Esophagus muscularis mucosa (tissue), 4 donors: ENCODE results near the gene GAL. TPM values are rescaled to one million over a fixed set of nuclear protein-coding genes. Genes with fewer than 3 reads are reported as not detected.

Source experiments
- DNase-seq: peaks from one replicate; pipeline ENCODE4 v3.0.0-alpha.2; 2017; ENCODE audit errors: extremely low spot score
- H3K27ac ChIP-seq, 4 donors: fragments of 200-600 bp; sonication (generic); replicated peaks in 1 of 4; 1 replicate in 3 of 4; 2 replicates in 1 of 4; pipeline ENCODE4 v1.5.1; 2016 to 2019; ENCODE audit warnings: mild to moderate bottlenecking in 1 of 4
- H3K27me3 ChIP-seq, 4 donors: fragments of 200-600 bp; sonication (generic); one replicate each; pipeline versions ENCODE4 v1.5.1 to v1.6.0; 2016 to 2019
- H3K36me3 ChIP-seq, 4 donors: fragments of 200-600 bp; sonication (generic); one replicate each; pipeline ENCODE4 v1.5.1; 2016 to 2019
- H3K4me1 ChIP-seq, 4 donors: fragments of 200-600 bp; sonication (generic); one replicate each; pipeline ENCODE4 v1.5.1; 2016 to 2019
- H3K4me3 ChIP-seq, 4 donors: fragments of 200-600 bp; sonication (generic); 1 replicate in 2 of 4; 2 replicates in 2 of 4; pipeline ENCODE4 v1.5.1; 2016 to 2019; ENCODE audit warnings: mild to moderate bottlenecking in 4 of 4, moderate library complexity in 1 of 4
- H3K9me3 ChIP-seq, 4 donors: fragments of 200-600 bp; sonication (generic); 1 replicate in 3 of 4; 2 replicates in 1 of 4; pipeline ENCODE4 v1.5.1; 2016 to 2019
- CTCF ChIP-seq, 3 experiments: fragments of 200-600 bp in 2 of 3; fragments of 450-650 bp in 1 of 3; sonication (generic) in 2 of 3; IDR thresholded peaks; one replicate each; pipeline ENCODE4 v1.5.1; 2017 to 2019; ENCODE audit warnings: antibody characterized with exemption in 3 of 3, mild to moderate bottlenecking in 2 of 3, moderate library complexity in 1 of 3
- EP300 ChIP-seq: sonication (generic); formaldehyde crosslinking; IDR thresholded peaks from one replicate; pipeline ENCODE4 v1.6.1; 2017; ENCODE audit warnings: antibody characterized with exemption
- POLR2A ChIP-seq: fragments of 450-650 bp; IDR thresholded peaks from one replicate; pipeline ENCODE4 v1.6.1; 2017; ENCODE audit warnings: antibody characterized with exemption, moderate library complexity, mild to moderate bottlenecking, low read depth
- POLR2AphosphoS5 ChIP-seq, 2 donors: sonication (generic); formaldehyde crosslinking; IDR thresholded peaks; one replicate each; pipeline ENCODE4 v1.6.1; 2017; ENCODE audit warnings: antibody characterized with exemption in 2 of 2
- WGBS: methylation state at CpG from one replicate; pipeline ENCODE4 v1.1.5; 2018; 5-methylcytosine and 5-hydroxymethylcytosine counted together
- intact Hi-C: fragments of 100-400 bp; cut with DNase I; formaldehyde crosslinking; loops from one replicate; pipeline ENCODE4 v1.15.1; 2023
- total RNA-seq, 4 donors: library from RNA; depleted of rRNA; stranded (reverse); fragments of >200 nt; gene quantifications; one replicate each; pipeline versions ENCODE4 v1.1.0 to v1.2.1, GENCODE V29; 2016

Gene GAL
- total RNA-seq, 4 donors from 2014 or later: 6.0 to 10.2 (median 8.1) TPM; not detected in 1

GRCh38 chr11:68669301-68670090 lies 14.8 kb upstream of the GAL start:
- Histone ChIP-seq H3K4me1 (no peaks in the 10 kb centered on the region), H3K9me3 (peaks cover 0 to 16% (median 5%) of the 10 kb centered on the region in 4 donors), H3K4me3 (no peak overlapping the region), H3K27ac (no peak overlapping the region), H3K36me3 (no peaks in the 10 kb centered on the region), H3K27me3 (peaks cover 0 to 24% (median 0%) of the 10 kb centered on the region in 4 donors)
- intact Hi-C loops: no loop called here
- no peak for DNase-seq
- TF ChIP-seq EP300: no peak
- TF ChIP-seq POLR2A: no peak
- TF ChIP-seq POLR2AphosphoS5 (IDR thresholded peaks at IDR 0.05): no peak
- no peak for TF ChIP-seq CTCF (IDR thresholded peaks at IDR 0.05)
- WGBS: 88% methylated on average over 17 of the region's 27 CpGs

GRCh38 chr11:68670208-68670992 lies 13.9 kb upstream of the GAL start:
- H3K36me3 ChIP-seq: no peaks in the 10 kb centered on the region
- no peaks in the 10 kb centered on the region for H3K4me1 ChIP-seq
- 82% methylated on average over 28 of the region's 33 CpGs for WGBS
- no peak overlapping the region for H3K27ac ChIP-seq
- peaks cover 0 to 16% (median 5%) of the 10 kb centered on the region in 4 donors for H3K9me3 ChIP-seq
- DNase-seq: no peak
- H3K4me3 ChIP-seq: no peak overlapping the region
- peaks cover 0 to 15% (median 0%) of the 10 kb centered on the region in 4 donors for H3K27me3 ChIP-seq
- intact Hi-C loops: no loop called here
- no peak for TF ChIP-seq POLR2AphosphoS5 (IDR thresholded peaks at IDR 0.05)
- TF ChIP-seq POLR2A: no peak
- TF ChIP-seq EP300: no peak
- no peak for TF ChIP-seq CTCF (IDR thresholded peaks at IDR 0.05)

DNA sequence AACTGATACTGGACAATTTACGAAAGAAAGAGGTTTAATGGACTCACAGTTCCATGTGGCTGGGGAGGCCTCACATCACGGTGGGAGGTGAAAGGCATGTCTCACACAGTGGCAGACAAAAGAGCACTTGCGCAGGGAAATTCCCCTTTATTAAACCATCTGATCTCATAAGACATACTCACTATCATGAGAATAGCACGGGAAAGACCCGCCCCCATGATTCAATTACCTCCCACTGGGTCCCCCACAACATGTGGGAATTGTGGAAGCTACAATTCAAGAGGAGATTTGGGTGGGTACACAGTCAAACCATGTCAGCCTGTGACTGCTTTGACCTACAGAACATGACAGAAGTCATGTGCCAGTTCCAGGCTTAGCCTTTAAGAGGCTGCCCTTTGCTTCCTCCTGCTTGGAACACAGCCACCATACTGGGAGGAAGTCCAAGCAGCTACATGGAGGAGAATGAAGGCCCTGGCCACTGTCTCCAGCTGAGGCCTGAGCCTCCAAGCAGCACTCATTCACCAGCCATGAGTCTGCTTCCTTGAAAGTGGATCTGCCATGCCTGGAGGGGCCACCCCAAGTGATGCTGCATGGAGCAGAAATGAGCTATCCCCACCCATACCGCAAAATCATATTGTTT lies 10.9 kb upstream of the GAL start:
- Histone ChIP-seq H3K27me3 (peaks cover 0 to 15% (median 0%) of the 10 kb centered on the region in 4 donors), H3K27ac (no peak overlapping the region), H3K4me1 (peaks cover 0 to 9% (median 5%) of the 10 kb centered on the region in 4 donors), H3K36me3 (no peaks in the 10 kb centered on the region), H3K9me3 (peaks cover 0 to 16% (median 5%) of the 10 kb centered on the region in 4 donors), H3K4me3 (no peak overlapping the region)
- intact Hi-C loops: no loop called here
- no peak for TF ChIP-seq POLR2AphosphoS5 (IDR thresholded peaks at IDR 0.05)
- WGBS: 90% methylated on average over 6 of the region's 6 CpGs
- no peak for DNase-seq

- 87% methylated on average over 11 of the region's 11 CpGs for WGBS
- no peak for TF ChIP-seq EP300
- no peak for TF ChIP-seq POLR2AphosphoS5 (IDR thresholded peaks at IDR 0.05)
- no peak for TF ChIP-seq CTCF (IDR thresholded peaks at IDR 0.05)
- TF ChIP-seq POLR2A: no peak
- no peak for DNase-seq
- H3K27ac ChIP-seq: no peak overlapping the region
- peaks cover 0 to 16% (median 5%) of the 10 kb centered on the region in 4 donors for H3K9me3 ChIP-seq
- H3K4me3 ChIP-seq: no peak overlapping the region
- intact Hi-C loops: no loop called here
- peaks cover 0 to 15% (median 0%) of the 10 kb centered on the region in 4 donors for H3K27me3 ChIP-seq
- H3K36me3 ChIP-seq: no peaks in the 10 kb centered on the region
- peaks cover 0 to 9% (median 5%) of the 10 kb centered on the region in 4 donors for H3K4me1 ChIP-seq
Measured at GRCh38 chr11:68673991-68674390, 10.4 kb upstream of the GAL start.

- Histone ChIP-seq H3K9me3 (peaks cover 0 to 16% (median 5%) of the 10 kb centered on the region in 4 donors), H3K36me3 (no peaks in the 10 kb centered on the region), H3K4me3 (no peak overlapping the region), H3K4me1 (peaks cover 0 to 9% (median 5%) of the 10 kb centered on the region in 4 donors), H3K27ac (no peak overlapping the region), H3K27me3 (peaks cover 0 to 15% (median 0%) of the 10 kb centered on the region in 4 donors)
- no peak for DNase-seq
- 89% methylated on average over 16 of the region's 16 CpGs for WGBS
- intact Hi-C loops: no loop called here
- no peak for TF ChIP-seq POLR2AphosphoS5 (IDR thresholded peaks at IDR 0.05)
- no peak for TF ChIP-seq POLR2A
- no peak for TF ChIP-seq EP300
- no peak for TF ChIP-seq CTCF (IDR thresholded peaks at IDR 0.05)
Measured at GRCh38 chr11:68674461-68674860, 9.9 kb upstream of the GAL start.
